Thyroid gland (tissue), 4 donors: Measurements from ENCODE around the gene SPOCK1.

ENCODE experiments used
- CTCF ChIP-seq, 6 experiments: fragments of 200-600 bp in 3 of 6; fragments of 450-650 bp in 3 of 6; sonication (generic) in 3 of 6; IDR thresholded peaks; one replicate each; pipeline ENCODE4 v1.5.1; 2016 to 2019; ENCODE audit warnings: antibody characterized with exemption in 6 of 6, mild to moderate bottlenecking in 2 of 6, inconsistent platforms in 1 of 6, moderate library complexity in 1 of 6
- POLR2A ChIP-seq, 2 donors: fragments of 450-650 bp; IDR thresholded peaks; one replicate each; pipeline ENCODE4 v1.6.1; 2017; ENCODE audit warnings: antibody characterized with exemption in 2 of 2, mild to moderate bottlenecking in 2 of 2, moderate library complexity in 1 of 2

DNA sequence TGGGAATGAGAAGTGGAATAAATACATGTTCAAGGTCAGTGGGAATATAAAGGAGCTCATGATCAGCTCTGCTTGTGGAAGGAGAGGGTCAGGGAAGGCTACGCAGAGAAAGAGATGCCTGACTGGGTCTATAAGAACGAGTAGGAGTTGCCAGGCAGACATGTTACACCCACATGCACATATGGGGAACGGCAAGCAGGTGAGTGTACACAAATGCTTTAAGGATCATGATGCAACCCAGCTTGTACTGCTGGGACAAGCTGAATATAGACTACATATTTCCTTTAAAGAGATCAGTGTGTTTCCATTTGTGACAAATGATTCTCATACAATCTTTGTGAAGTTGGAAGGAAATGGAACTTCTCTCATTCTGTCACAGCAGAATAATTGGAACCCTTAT, 141.7 kb downstream of the SPOCK1 start:
- TF ChIP-seq CTCF (IDR thresholded peaks at IDR 0.05) (no peak), POLR2A (IDR thresholded peaks at IDR 0.05) (no peak)
